Coronary artery (tissue), 2 donors: ENCODE data around the gene FLT3.

Experiments used
- DNase-seq: peaks from one replicate; pipeline ENCODE4 v3.0.0-alpha.2; 2017; ENCODE audit warnings: low spot score
- H3K27ac ChIP-seq, 2 donors: fragments of 200-600 bp; sonication (generic); one replicate each; pipeline ENCODE4 v1.5.1; 2016 to 2019
- H3K4me3 ChIP-seq: fragments of 200-600 bp; sonication (generic); 2 replicates; pipeline ENCODE4 v1.5.1; 2016; ENCODE audit warnings: mild to moderate bottlenecking, moderate library complexity
- TF ChIP-seq, protein P1 (sequence below): fragments of 200-600 bp; sonication (generic); IDR thresholded peaks from one replicate; pipeline ENCODE4 v1.5.1; 2019; ENCODE audit warnings: antibody characterized with exemption

Gene FLT3

DNA sequence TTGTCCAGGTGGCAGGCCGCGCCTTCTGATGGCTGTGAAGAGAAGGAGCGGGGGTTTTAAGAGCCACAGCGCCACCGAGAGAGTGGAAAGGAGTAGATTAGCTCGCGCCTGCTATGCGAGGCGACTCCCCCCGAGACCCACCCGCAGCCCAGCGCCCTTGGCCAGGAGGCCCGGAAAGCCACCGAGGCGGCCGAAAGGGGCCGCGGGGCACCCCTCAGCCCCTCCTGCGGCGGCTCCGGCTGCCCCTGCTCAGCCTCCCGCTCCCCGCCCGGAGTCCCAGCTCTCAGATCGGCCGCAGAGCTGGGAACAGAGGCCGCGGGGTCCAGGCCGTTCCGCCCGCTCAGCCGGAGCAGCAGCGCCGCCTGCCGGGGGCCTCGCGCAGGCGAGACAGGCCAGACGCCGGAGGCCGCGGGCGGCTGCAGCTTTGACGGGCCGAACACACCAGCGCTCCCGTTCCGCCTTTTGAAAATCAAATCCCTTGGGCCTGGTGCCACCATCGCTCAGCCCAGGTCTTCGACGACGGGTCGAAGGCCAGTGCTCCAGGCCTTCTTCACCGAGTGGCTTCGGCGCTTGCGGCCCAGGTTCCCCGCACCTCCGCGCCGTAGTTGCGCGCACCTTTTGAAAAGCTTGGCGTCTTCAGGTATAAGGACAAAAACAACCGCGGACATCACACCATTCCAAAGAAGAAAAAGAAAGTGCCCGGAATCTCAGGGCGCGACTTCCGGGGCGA, 146.5 kb downstream of the FLT3 start:
- TF ChIP-seq, protein P1, sequence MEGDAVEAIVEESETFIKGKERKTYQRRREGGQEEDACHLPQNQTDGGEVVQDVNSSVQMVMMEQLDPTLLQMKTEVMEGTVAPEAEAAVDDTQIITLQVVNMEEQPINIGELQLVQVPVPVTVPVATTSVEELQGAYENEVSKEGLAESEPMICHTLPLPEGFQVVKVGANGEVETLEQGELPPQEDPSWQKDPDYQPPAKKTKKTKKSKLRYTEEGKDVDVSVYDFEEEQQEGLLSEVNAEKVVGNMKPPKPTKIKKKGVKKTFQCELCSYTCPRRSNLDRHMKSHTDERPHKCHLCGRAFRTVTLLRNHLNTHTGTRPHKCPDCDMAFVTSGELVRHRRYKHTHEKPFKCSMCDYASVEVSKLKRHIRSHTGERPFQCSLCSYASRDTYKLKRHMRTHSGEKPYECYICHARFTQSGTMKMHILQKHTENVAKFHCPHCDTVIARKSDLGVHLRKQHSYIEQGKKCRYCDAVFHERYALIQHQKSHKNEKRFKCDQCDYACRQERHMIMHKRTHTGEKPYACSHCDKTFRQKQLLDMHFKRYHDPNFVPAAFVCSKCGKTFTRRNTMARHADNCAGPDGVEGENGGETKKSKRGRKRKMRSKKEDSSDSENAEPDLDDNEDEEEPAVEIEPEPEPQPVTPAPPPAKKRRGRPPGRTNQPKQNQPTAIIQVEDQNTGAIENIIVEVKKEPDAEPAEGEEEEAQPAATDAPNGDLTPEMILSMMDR: peak; percentile 79
- Histone ChIP-seq H3K27ac (no peak overlapping the region), H3K4me3 (peak overlapping the region; percentile 70)
- DNase-seq: peak; percentile 71
